Anterior cingulate cortex (tissue), 58 donors: ENCODE data around the gene ARPIN.

Experiments
- DNase-seq, 58 donors: peaks; one replicate each; lab custom pipeline; 2025; lab: John Stamatoyannopoulos, UW

Gene ARPIN

GRCh38 chr15:89847101-89847500 lies 65.7 kb downstream of the ARPIN start:
- no peak for DNase-seq

GRCh38 chr15:89845305-89845893 lies 67.4 kb downstream of the ARPIN start:
- no peak for DNase-seq
